WI38 (cell line): ENCODE data around the gene DBN1.

Experiments
- H3K4me3 ChIP-seq: 2 replicates; pipeline ENCODE4 v1.5.1; 2011; ENCODE audit warnings: low read depth, mild to moderate bottlenecking, control low read depth, low read length
- TF ChIP-seq, protein P1 (sequence below): IDR thresholded peaks from 2 replicates; pipeline ENCODE4 v1.5.1; 2012; ENCODE audit warnings: low read depth, mild to moderate bottlenecking, control low read depth, low read length

Gene DBN1

DNA sequence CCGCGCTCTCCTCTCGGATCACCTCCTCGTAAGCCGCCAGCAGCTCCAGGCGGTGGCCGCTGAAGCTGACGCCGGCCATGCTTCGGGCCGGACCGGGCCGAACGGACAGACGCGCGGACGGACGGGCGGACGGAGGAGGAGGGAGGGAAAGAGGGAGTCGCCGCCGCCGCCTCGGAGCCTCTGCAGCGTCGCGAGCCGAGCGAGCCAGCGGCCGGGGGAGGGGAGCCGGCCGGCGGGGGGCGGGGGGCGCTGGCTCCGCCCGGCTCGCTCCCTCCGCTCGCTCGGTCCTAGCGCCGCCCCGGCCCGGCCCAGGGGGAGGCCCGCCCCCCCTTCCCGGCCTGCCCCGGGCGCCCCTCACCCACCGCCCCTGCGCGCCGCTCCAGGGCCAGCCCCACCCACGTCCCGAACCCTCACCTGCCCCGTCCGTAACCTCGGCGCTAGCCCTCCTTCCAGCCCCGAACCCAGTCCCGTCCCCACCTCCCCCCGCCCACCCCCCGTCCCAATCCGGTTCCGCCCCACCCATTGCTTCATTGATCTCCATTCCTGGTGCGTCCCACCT lies at the start of gene DBN1:
DBN1 (minus strand) TSS at position 192 of the 559 bp plus-strand sequence; CDS start at position 79, 113 bp downstream.
- TF ChIP-seq, protein P1, sequence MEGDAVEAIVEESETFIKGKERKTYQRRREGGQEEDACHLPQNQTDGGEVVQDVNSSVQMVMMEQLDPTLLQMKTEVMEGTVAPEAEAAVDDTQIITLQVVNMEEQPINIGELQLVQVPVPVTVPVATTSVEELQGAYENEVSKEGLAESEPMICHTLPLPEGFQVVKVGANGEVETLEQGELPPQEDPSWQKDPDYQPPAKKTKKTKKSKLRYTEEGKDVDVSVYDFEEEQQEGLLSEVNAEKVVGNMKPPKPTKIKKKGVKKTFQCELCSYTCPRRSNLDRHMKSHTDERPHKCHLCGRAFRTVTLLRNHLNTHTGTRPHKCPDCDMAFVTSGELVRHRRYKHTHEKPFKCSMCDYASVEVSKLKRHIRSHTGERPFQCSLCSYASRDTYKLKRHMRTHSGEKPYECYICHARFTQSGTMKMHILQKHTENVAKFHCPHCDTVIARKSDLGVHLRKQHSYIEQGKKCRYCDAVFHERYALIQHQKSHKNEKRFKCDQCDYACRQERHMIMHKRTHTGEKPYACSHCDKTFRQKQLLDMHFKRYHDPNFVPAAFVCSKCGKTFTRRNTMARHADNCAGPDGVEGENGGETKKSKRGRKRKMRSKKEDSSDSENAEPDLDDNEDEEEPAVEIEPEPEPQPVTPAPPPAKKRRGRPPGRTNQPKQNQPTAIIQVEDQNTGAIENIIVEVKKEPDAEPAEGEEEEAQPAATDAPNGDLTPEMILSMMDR: no peak
- peak within 1 kb of the TSS; percentile 80 for H3K4me3 ChIP-seq

DNA sequence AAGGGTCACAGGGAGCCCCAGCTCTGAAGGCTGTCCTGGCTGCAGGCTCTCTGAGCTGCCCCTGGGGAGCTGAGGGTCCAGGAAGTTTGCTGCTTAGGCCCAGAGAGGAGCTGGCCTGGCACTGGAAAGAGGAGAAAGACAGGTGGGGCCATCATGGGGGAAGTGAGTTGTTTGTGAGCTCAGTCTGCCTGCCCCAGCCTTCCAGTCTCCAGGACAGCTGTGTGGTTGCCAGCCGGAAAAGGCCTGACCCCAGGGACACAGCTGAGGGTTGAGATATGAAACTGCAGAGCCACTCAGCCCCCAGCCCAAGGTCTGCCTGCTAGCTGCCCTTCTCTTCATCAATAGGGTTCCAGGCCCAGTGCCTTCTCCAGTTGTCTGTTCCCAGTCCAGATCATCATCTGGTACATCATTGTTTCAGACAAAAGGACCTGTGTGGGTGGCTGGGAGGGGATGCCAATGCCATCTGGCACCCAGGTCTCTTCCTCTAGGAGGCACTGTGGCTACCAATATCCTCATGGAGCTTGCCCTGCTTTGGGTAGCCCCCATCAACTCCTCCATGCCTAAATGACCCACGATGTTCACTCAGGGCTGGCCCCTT lies 47.6 kb upstream of the DBN1 start:
- TF ChIP-seq, protein P1: no peak
- H3K4me3 ChIP-seq: no peak overlapping the region

DNA sequence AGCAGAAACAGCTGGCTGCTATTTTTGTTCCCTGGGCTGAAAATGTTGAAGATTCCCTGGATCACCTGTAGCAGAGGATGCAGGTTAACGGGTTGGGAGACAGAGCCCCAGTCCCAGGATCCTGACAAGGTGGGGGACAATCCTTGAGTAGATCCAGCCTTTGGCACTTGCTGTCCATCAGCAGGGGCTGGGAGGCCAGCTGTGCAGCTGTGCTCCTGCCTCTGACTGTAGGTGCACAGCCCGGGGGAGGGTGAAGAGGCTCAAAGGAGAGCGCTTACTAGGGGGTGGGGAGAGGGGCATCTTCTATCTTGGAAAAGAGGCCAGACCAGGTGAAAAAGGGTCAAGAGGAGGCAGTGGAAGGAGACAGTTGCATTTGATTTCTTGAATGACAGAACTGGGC lies 46.8 kb upstream of the DBN1 start:
- TF ChIP-seq, protein P1: no peak
- no peak overlapping the region for H3K4me3 ChIP-seq

DNA sequence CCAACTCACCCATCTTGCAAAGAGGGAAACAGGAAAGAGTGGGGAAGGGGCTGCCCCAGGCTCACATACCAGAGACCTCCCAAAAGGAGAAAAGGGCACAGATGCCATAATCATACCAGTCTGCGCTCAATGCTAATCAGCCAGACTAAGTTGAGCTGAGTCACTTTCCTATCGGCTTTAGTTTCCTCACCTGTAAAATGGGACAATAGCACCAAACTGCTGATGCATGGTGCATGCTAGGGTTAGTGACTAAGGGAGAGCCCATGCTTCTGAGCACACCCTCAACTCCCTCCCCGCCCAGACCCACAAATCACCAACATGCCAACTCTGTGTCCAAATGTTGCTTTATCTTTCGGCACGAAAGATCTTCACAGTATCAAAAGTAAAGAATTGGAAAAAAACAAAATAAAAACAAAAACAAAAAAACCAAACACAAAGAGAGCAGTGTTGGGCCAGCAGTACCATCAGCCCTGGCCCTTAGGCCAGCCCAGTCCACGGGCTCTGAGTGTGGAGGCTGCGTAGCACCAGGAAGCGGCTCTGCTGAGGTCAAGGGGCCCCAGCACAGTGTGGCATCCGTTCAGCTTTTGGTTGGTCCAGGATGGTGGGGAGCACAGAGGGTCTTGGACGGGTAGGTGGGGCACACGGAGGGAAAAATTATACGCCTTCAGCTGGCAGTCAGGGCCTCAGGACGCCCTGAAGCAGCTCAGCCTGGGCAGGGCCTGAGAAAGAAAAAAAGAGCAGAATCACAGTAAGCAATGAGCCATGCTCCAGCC lies 46.2 kb upstream of the DBN1 start:
- TF ChIP-seq, protein P1: no peak
- no peak overlapping the region for H3K4me3 ChIP-seq

DNA sequence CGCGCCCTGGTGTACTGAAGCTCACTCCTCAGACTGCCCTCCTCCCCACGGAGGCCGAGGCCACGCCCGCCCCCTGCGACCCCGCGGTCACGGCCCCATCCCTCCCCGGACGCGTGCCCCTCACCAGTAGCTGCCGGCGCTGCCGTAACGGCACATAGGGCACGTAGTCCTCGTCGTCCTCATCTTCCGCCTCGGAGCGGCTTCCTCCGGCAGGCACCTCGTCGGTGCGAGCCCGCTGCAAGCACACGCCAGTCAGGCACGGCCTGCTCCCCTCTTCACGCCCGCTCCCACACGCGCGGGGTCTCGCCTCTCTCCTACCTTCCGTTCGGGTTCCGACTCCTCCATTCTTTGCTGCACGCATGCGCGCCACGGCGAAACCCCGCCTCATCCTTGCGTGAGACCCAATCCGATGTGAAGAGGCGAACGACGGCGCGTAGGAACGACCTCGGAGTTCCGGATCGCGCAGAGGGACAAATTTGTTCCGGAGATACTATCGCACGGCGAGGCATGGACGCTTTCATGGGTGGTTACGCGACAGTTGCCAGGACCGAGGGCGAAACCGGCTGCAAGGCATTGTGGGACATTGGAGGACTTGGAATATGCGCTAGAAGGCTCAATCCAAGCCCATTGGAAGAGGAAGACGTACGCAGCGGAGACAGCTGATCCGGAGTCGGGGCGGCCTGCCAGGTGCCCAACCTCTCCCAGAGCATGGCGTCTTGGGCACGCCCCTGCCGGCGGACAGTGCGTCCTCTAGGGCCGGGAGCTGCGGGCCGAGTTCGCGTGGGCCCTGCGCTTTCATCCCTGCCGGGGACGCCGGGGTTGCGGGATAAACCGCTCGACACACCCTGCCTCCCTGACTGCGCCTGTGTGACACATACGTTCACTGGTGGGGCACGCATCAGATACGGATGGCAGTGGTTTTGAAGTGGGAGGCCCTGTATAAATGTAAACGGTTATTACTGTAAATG lies 43.5 kb upstream of the DBN1 start, which contains the start of gene DDX41:
DDX41 (minus strand) TSS at position 361 of the 968 bp plus-strand sequence; CDS start at position 345, 16 bp downstream.
- TF ChIP-seq, protein P1: no peak
- H3K4me3 ChIP-seq: peak within 1 kb of the TSS; percentile 90

DNA sequence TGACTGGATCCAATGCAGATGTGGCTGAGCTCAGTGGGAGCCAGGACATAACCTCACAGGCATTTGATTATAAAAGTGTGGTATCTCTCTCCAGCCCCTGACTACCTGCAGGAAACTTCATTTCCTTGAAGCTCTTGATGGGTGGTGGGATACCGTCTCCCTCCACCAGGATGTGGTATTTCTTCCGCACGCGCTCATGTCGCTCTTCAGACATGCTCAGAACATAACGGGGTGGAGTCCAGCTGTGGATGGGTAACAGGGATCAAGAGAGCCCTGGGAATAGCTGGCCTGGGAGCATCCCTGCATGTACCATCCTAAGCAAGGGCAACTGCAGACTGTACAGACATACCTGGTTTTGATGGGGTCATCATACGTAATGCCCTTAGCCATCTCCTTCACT lies 42.1 kb upstream of the DBN1 start:
- TF ChIP-seq, protein P1: no peak
- peak overlapping the region; percentile 90 for H3K4me3 ChIP-seq
